ENCODE measurements around the gene STARD10.
"Not testable (repeated sequence)": the region's sequence is repeated elsewhere in the genome, so short reads cannot be mapped to it uniquely, and the experiment has no call there.

STARD10 gene, protein sequence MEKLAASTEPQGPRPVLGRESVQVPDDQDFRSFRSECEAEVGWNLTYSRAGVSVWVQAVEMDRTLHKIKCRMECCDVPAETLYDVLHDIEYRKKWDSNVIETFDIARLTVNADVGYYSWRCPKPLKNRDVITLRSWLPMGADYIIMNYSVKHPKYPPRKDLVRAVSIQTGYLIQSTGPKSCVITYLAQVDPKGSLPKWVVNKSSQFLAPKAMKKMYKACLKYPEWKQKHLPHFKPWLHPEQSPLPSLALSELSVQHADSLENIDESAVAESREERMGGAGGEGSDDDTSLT

DNA sequence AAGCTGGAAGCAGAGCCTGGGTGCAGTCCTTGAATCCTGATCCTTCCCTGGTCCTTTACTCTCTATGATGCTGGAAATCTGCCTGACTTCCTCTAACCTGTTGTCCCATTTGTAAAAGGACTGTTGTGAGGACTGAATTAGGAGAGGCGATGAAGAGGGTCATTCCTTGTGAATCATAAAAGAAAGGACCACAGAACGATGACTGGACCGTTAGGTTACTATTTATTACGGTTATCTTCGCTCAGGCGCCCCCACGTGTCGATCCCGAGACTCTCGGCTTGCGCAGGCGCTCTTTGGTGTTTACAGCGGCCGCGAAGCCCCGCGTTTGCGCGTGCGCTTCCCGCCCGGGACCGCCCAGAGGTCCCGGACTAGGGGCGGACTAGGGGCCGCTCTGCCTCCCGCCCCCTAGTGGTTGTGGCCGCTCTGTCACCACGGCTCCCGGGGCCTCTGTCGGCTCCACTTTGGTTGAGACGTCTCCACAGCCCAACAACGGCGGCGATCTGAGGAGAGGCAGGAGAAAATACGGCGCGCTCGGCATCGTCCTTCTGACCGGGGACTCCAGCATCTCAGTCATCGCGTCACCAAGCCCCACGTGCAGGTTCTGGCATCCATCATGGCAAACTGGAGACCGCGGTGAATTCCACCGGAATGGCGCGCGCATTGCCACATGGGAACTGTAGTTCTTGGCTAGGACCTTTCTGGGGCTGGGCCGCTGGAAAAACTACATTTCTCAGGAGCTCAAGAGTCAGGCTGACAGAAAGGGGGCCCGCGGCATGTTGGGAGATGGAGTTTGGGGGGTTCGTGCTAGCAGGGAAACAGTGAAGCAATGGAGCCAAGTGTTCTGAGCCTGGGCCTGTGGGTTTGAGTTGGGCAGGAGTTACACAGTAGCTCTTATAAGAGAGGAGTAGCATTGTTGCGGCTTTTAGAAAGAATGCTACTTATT is at the start of gene STARD10:
TSS of gene STARD10 (minus strand) at position 623 of the 943 bp plus-strand sequence. CDS start 12,866 bp downstream, outside the sequence.
- peak; percentile 98 for DNase-seq

DNA sequence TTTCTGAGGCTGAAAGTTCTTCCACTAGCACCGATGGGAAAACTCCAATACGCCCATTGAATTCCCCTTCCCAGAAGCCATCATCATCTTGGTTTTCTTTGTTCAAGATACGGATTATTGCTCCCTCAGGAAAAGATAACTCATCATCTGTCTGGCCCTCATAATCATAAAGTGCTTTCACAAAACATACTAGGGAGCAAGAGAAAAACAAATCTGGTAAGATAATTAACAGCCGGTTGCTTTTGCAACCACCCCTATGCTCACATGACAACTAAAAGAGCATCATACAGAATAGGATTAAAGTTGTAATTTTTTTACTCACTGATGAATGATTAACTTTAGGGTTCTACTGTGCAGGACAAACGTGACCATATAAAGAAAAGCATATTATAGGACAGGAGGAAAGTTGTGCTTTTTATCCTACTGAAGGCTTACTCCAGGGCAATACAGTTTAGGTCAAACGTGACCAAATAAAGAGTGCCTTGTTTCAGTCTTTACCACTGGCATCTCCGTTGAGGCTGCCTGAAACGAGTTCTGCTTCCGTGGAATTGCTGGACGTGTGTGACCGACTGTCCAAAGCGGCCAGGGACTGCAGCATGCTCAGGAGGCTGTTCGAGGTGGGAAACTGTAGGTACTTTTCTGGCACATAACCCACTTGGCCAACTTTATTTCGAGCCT is 48.9 kb upstream of the STARD10 start:
- DNase-seq = no peak

DNA sequence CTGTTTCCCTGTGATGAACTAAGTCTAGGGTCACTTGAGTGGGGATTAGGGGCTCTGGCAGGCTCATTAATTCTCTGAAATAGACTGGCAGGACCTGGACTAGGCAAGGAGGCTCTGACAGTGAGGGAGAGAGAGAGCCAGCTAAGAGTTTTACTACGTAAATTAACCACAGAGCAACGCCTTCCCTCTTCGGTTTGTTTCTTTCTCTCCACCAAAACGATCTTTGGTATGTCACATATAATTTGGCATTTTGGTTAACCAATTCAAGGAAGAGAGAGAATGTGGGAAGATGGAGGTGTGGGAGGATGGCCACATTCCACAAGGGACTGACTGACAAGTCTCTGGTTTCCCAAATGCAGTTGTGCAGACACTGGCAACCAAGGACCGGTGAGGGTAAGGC is 48.3 kb upstream of the STARD10 start:
- no peak for DNase-seq

DNA sequence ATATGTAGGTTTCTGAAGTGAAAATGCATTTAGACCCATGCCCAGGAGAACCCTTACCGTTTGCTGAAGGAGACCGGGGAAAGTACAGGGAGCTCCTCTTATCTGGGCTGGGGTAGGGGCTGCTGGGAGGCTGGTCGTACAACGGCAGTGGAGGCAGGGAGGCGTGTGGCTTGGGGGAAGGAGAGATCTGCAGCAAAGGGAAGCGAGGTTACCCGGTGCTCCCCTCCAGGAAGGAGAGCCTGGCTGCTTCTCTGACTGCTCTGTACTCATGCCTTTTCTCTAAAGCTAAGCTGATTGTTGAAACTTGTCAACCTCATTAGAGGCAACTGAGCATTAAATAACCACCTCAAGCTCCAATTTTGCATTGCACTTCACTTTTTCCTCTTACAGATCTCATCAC is 47.5 kb upstream of the STARD10 start:
- no peak for DNase-seq

DNA sequence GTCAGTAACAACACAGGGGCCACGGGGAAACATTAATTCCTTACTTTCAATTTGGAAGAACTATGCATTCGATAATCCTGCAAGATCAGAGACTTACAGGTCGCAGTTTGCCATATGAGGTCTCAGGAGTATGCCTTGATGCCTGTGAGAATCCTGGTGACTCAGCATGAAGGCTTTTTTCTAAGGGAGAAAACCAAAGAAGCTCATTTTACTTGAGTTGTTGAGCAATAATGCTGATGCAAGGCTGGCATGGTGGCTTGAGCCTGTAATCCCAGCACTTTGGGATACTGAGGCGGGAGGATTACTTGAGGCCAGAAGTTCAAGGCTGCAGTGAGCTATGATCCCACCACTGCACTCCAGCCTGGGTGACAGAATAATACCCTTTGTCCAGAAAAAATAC is 46.9 kb upstream of the STARD10 start:
- DNase-seq = no peak

DNA sequence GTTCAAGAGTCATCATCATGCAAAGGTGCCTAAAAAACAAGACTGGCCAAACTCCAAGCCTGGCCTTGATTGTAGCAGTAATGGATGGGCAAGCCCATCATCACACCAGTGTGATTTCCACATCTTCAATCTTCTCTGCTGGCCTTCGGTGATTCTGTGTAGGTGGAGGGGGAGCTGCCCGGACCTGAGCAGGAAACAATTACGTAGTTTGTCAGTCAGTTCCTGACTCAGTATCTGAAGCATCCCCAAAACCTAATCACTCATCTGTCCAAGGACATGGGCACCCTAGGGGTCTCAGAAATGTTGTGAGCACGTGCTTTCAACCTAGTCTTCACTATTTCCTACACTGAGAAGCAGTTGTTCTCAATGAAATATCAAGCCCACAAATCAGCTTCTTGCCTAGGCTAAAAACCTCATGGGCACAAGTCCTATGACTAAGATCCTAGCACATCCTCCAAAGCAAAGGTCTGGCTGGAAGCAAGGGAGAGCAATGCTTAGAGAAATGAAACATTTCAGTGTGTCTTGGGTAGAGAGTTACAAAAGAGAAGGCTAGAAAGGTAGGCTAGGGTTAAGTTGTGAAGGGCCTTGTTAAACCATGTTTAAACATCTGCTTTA is 45.0 kb upstream of the STARD10 start:
- no peak for DNase-seq

DNA sequence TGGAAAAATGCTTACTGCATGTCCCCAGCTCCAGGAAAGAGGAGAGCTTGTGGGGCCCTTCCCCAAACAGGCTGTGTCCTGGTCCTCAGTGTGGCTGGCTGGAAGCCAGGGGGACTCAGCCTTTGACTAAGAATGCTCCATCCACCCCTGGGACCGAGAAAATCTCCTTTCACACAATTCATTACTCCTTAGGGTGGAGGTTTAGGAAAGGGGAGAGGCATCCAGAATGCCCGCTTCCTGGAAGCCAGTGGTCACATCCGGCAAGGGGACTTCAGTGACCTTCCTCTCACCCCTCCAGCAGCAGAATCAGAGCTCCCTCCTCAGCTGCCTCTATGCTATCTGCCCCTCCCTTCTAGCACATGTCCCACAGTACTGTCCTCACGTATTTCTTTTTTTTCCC is 42.3 kb upstream of the STARD10 start:
- DNase-seq = no peak

DNA sequence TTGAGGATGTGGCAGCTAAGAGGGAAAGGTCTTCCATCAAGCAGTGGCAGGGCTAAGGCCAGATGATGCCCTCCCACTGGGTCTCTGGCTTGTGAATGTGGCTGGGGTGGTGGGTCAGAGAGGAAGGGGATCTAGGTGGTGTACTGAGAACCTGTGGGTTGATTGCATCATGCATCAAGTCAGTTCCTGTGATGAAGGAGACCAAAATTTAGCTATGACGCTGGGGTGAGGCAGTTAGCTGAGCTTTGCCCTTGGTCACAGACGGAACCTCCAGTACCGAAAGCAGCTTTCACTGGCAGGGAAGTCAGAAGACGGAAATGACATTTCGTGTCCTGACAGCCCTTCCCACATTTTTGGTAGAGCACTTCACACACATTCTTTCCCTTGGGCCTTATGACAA is 41.1 kb upstream of the STARD10 start:
- peak; percentile 56 for DNase-seq

DNA sequence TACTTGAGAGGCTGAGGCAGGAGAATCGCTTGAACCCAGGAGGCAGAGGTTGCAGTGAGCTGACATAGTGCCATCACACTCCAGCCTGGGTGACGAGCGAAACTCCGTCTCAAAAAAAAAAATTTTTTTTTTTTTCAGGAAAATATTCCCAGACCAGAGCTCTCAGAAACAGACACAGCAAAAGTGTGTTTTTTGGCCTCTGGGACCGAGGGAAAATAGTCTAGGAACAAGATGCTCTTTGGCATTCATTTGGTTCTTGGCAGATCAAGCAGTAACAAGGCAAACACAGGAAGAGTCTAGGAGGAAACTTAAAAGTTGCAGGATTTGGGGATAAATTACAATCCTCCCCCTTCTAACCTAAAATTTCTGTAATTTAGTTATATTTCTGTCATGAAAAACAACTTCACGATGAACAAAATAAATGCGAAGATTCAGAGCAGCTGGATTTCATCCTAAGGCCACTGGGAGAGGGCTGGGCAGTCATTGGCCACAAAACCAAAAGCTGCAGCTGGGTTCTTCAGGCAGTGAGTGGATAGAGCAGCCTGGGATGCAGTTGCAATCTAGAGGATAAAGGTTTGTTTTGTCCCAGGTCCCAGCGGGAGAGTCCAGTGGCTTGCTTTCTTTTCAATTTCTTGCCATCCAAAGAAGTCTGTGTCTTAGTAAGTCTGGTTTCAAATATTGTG is 40.1 kb upstream of the STARD10 start:
- peak; percentile 56 for DNase-seq

DNA sequence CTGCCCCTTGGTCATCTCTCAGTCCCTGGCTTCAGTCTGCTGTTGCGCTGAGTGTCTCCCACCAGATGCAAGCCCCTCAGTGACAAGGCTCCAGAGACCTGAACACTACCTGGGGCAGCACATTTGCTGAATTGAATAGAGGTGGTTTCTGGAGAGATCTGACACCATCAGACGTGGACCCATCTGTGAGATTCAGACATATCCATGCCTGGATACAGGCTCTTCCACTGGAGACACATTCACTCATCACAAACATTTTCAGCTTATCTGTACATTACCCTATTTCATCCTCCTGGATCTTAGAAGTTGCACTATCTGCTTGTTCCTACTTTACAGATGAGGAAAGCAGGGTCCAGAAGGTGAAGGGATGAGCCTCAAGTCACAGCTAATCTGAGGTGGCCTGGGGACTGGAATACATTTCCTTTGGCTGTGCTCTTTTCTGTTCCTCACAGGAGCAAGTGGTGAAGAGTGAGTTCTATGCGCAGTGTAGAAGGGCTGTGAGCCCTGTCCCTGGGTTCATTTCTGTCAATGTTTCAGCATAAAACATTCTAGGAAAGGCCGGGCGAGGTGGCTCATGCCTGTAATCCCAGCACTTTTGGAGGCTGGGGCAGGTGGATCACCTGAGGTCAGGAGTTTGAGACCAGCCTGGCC is 39.4 kb upstream of the STARD10 start:
- DNase-seq = peak; percentile 53

DNA sequence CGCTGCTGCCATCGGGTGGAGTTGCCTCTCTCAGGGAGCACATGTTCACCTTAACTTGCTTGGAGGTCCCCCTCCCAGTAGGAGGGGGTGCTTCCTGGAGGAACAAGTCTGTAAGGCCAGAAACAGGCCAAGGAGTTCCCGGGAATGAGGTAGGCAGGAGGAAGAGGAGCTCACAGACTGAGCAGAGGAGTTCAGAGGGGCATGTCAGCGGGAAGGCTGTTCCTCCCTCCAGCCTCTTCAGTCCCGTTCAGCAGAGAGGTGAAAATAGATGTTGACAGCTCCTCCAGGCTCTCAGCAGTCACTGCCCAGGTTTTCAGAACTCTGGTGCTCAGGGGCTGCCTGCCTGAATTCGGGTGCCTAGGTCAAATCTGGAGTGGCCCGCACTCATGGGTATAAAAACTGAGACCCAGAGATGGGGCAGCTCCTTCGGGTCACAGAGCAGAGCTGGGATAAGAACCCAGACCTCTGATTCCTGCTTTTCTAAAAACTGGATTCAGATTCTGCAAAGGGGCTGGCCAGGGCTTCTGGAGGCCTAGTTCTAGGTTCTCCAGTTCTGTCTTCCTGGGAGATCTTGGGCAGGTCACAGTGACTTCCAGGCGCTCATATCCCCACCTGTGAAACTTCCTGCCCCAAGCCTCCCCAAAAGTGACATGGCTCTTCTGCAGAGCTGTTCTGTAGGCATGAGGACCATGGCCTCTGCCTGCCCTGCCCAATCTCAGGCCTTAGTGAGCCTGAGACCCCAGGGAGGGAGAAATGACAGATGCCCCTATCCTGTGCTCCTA is 38.6 kb upstream of the STARD10 start:
- peak; percentile 54 for DNase-seq

DNA sequence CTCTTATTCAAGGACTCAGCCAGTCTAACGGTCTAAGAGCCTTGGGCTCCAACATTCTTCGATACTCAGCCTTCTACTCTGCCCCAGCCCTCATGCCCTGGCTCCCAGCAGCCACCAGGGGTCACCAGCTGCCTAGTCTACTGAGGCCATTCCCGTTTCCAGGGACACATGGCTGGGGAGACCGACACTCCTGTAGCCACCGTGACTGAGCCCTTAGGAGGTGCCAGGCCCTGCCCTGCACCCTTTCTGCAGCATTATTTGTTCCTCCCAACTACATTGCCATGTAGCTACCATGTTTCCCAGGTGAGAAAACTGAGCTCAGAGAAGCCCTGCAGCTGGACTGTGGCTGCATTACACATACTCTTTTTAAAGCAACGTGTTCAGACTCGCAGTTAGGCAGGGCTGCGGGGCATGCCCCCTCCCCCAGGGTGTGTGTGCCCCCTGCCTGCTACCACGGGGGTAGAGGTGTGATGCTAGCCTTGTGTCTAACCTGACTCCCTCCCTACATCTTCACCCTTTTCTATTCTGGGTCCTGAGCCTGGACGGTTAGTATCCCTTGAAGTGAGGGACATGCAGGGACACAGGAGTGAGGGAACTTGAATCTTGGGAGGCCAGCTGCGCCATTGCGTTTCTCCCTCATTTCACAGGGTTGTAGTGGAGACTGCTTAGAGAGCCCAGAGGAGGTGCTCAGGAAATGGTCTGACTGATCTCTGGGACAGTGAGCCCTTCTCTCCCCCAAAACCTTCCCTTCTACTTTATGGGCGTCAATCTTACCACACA is 37.9 kb upstream of the STARD10 start:
- peak; percentile 81 for DNase-seq

DNA sequence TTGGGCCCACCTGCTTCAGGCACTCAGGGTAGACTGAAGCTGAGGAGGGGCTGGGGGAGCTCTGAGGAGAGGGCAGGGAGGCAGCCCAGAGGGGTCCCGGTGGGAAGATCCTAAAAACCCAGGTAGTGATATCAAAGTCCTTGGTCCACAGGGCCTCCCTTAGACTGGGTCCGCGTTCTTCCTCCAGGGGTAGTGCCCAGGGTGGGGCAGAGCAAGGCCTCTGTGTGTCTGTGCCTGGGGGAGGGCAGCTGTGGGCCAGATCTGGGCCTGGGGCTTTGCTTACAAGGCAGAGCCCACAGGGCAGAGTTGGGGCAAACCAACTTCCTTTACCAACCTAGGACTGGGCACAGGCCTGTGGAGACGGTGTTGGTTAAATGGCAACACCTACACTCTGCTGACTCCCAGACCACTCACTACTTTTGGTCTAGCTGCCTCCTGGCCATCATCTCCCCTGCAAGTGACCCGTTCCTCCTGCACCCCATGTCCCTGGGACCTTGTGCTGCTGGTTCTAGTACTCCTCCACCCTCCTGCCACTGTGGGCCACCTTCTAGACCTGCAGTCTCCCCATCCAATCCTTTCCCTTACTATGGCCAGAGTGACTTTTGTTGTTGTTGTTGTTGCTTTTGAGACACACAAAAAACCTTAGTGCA is 36.2 kb upstream of the STARD10 start:
- DNase-seq = peak; percentile 51

DNA sequence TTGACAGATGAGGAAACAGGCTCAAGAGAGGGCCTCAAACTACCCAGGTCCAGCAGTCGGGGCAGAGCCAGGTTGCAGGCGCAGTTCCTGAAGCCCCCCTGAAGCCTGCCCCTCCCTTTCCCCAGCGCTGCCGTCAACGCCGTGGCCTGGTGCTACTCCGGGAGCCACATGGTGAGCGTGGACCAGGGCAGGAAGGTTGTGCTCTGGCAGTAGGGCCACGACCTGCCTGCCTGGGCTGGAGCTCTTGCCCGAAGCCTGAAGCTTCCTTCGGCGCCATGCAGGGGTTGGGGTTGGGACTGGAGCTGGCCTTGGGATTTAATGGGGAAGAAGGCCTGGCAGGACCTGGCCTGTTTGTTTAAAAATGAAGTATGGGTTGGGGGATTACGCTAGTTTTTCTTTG is 35.3 kb upstream of the STARD10 start:
- DNase-seq = no peak

DNA sequence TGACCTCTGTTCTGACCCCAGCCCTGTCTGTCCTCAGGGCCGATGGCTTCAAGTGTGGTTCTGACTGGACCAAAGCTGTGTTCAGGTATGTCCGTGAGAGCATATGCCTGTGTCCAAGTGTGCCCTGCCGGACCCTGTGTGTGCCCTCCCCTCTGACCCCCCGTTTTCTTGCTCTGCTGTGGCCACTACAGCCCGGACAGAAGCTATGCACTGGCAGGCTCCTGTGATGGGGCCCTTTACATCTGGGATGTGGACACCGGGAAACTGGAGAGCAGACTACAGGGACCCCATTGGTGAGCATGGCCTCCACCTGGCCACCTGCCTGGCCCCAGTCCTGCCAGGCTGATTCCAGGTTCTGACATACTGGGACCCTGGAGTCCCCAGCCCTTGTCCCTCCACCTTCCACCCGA is 34.9 kb upstream of the STARD10 start:
- DNase-seq = peak; percentile 54

DNA sequence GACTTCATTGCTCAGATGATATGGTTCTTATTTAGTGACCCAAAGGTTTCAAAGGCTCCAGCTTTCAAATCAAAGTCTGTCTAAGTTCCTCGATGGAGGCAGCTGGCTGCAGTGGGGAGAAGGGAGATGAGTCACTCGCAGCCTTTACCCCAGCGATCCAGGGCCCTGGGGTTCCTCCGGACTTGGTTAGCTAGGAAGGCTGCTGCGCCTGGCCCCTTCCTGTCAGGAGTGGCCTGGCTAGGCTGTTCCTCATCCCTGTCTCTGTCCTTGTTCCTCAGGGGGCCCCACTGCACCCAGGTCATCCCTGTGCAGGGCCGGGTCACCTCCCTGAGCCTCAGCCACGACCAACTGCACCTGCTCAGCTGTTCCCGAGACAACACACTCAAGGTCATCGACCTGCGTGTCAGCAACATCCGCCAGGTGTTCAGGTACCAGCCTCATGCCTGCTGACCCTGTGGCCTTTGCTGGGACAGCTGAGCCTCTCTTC is 34.3 kb upstream of the STARD10 start:
- peak; percentile 57 for DNase-seq

DNA sequence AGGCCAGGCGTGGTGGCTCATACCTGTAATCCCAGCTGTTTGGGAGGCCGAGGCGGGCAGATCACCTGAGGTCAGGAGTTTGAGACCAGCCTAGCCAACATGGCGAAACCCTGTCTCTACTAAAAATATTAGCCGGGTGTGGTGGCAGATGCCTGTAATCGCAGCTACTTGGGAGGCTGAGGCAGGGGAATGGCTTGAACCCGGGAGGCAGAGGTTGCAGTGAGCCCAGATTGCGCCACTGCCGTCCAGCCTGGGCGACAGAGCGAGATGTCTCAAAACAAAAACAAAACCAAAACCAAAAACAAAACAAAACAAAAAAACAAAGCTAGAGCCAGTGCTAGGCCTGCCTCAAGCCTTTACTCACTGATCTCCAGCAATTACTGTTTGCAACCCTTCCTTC is 33.8 kb upstream of the STARD10 start:
- not testable (repeated sequence) for DNase-seq

DNA sequence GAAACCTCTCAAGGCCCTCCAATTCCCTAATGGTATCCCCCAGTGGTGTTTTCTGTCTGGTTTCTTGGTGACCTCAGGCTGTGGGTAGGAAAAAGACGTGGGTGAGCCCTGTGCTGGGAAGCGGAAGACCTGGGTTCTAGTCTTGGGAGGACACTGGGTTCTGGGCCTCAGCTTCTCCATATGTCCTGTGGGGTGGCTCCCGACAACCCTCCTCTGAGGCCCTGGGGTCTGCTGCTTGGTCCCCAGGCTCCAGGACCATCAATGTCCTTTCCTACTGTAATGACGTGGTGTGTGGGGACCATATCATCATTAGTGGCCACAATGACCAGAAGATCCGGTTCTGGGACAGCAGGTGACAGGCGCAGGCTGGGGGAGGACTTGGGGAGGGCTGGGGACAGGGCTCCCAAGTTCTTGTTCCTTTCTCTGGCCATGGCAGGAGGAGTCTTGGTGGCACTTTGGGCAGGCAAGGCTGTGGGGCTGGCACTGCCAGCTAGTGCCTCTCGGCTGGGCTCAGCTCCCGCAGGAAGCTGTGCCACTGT is 33.2 kb upstream of the STARD10 start:
- DNase-seq = peak; percentile 48
